HCT116 (cell line): ENCODE results near the gene ACTG1. TPM values are rescaled to one million over a fixed set of nuclear protein-coding genes. Genes with fewer than 3 reads are reported as not detected.

Source experiments
- ATAC-seq: fragments of 200-7000 bp; cut with Tn5 transposase; 2 replicates; pipeline ENCODE4 v1.9.1; 2020; ENCODE audit warnings: mild to moderate bottlenecking, moderate library complexity
- BruUV-seq: library from RNA; stranded (reverse); fragments of 400-500 nt; replicated peaks from 2 replicates; lab custom pipeline; 2021; lab: Mats Ljungman, UMichigan
- CTCF ChIA-PET: fragments of 300-600 bp; sonication (Branson Sonifier 250); formaldehyde crosslinking; loops from one replicate; lab custom pipeline; 2021; ENCODE audit warnings: antibody characterized with exemption; lab: Charles Lee
- POLR2A ChIA-PET: fragments of 300-600, 350-600 bp; sonication (Branson Sonifier 250); formaldehyde crosslinking; loops from one replicate; lab custom pipeline; 2021; ENCODE audit warnings: antibody characterized with exemption; lab: Charles Lee
- RAD21 ChIA-PET, 2 experiments: fragments of 300-600 bp; sonication (Branson Sonifier 250); formaldehyde crosslinking; loops; one replicate each; lab custom pipeline; 2023; ENCODE audit warnings: low total read pairs in 2 of 2; ENCODE audit not compliant: uncharacterized antibody in 2 of 2, unreplicated experiment in 2 of 2, low non-redundant PET in 1 of 2; lab: Charles Lee
- DNase-seq: peaks from one replicate; pipeline ENCODE4 v3.0.0-alpha.2; 2010; ENCODE audit warnings: low read depth, low spot score
- H2AFZ ChIP-seq: fragments of 200-600 bp; shearing (Covaris generic), sonication (generic); 2 replicates; pipeline ENCODE4 v1.6.1; 2017; ENCODE audit warnings: low read depth, mixed run types, mixed read lengths, antibody characterized with exemption, low read length; ENCODE audit not compliant: poor library complexity, severe bottlenecking
- H3K27ac ChIP-seq: 2 replicates; pipeline ENCODE4 v1.5.1; 2012; ENCODE audit warnings: low read depth, low read length
- H3K27me3 ChIP-seq: fragments of 200-600 bp; sonication (generic); 2 replicates; pipeline ENCODE4 v1.6.1; 2016; ENCODE audit warnings: mixed run types, low read length, mixed read lengths; ENCODE audit not compliant: insufficient read depth
- H3K36me3 ChIP-seq, 2 experiments: fragments of 200-500 bp in 1 of 2; fragments of 200-600 bp in 1 of 2; sonication (Bioruptor generic) in 1 of 2; sonication (generic) in 1 of 2; 2 replicates each; pipeline versions ENCODE4 v1.5.1 to v1.6.1; 2014 to 2016; ENCODE audit warnings: low read length in 2 of 2, inconsistent platforms in 1 of 2, mixed read lengths in 1 of 2, mixed run types in 1 of 2; ENCODE audit not compliant: insufficient read depth in 2 of 2, control insufficient read depth in 1 of 2
- H3K4me1 ChIP-seq, 2 experiments: fragments of 200-600 bp in 1 of 2; sonication (generic) in 1 of 2; 2 replicates each; pipeline versions ENCODE4 v1.5.1 to v1.6.1; 2012 to 2017; ENCODE audit warnings: low read length in 2 of 2, inconsistent platforms in 1 of 2, mild to moderate bottlenecking in 1 of 2, mixed read lengths in 1 of 2, mixed run types in 1 of 2, moderate library complexity in 1 of 2; ENCODE audit not compliant: insufficient read depth in 2 of 2, control insufficient read depth in 1 of 2
- H3K4me2 ChIP-seq: fragments of 200-600 bp; sonication (generic); 2 replicates; pipeline ENCODE4 v1.6.1; 2017; ENCODE audit warnings: mixed run types, low read length, mixed read lengths
- H3K4me3 ChIP-seq, 2 experiments: fragments of 200-600 bp in 1 of 2; sonication (generic) in 1 of 2; replicated peaks in 1 of 2; 2 replicates each; pipeline ENCODE4 v1.5.1; 2011 to 2016; ENCODE audit warnings: low read length in 2 of 2, control low read depth in 1 of 2, low read depth in 1 of 2, mild to moderate bottlenecking in 1 of 2, mixed read lengths in 1 of 2, mixed run types in 1 of 2
- H3K79me2 ChIP-seq: fragments of 200-600 bp; sonication (generic); 2 replicates; pipeline ENCODE4 v1.6.1; 2017; ENCODE audit warnings: mild to moderate bottlenecking, mixed run types, low read length, moderate library complexity, mixed read lengths; ENCODE audit not compliant: insufficient read depth
- H3K9ac ChIP-seq: fragments of 200-600 bp; sonication (generic); 2 replicates; pipeline ENCODE4 v1.6.1; 2016; ENCODE audit warnings: low read length, mixed read lengths
- H3K9me2 ChIP-seq: fragments of 200-600 bp; sonication (generic), shearing (Covaris generic); 2 replicates; pipeline ENCODE4 v1.6.1; 2017; ENCODE audit warnings: mixed run types, mild to moderate bottlenecking, moderate library complexity; ENCODE audit not compliant: insufficient read depth
- H3K9me3 ChIP-seq, 2 experiments: fragments of 200-500 bp in 1 of 2; fragments of 200-600 bp in 1 of 2; sonication (Bioruptor generic) in 1 of 2; sonication (generic) in 1 of 2; 2 replicates each; pipeline ENCODE4 v1.6.1; 2014 to 2017; ENCODE audit warnings: low read length in 2 of 2, mixed read lengths in 2 of 2, inconsistent platforms in 1 of 2, low read depth in 1 of 2, mild to moderate bottlenecking in 1 of 2, mixed run types in 1 of 2, moderate library complexity in 1 of 2; ENCODE audit not compliant: control insufficient read depth in 1 of 2, insufficient read depth in 1 of 2
- H4K20me1 ChIP-seq: fragments of 200-600 bp; sonication (generic), shearing (Covaris generic); 2 replicates; pipeline ENCODE4 v1.6.1; 2017; ENCODE audit warnings: mixed run types, mild to moderate bottlenecking, moderate library complexity; ENCODE audit not compliant: insufficient read depth
- CBX3 ChIP-seq: IDR thresholded peaks from 2 replicates; pipeline ENCODE4 v1.6.1; 2012; ENCODE audit warnings: low read depth
- CEBPB ChIP-seq: IDR thresholded peaks from 2 replicates; pipeline ENCODE4 v1.6.1; 2012; ENCODE audit warnings: low read depth
- EGR1 ChIP-seq: IDR thresholded peaks from 2 replicates; pipeline ENCODE4 v1.6.1; 2012; ENCODE audit warnings: low read depth
- ELF1 ChIP-seq: IDR thresholded peaks from 2 replicates; pipeline ENCODE4 v1.6.1; 2012; ENCODE audit warnings: low read depth, borderline replicate concordance
- EZH2phosphoT487 ChIP-seq: fragments of 200-600 bp; IDR thresholded peaks from 2 replicates; pipeline ENCODE4 v1.6.1; 2018; ENCODE audit warnings: antibody characterized with exemption, borderline replicate concordance
- JUND ChIP-seq: IDR thresholded peaks from 2 replicates; pipeline ENCODE4 v1.6.1; 2012
- POLR2A ChIP-seq: IDR thresholded peaks from 2 replicates; pipeline ENCODE4 v1.7.0; 2011; ENCODE audit warnings: borderline replicate concordance; ENCODE audit not compliant: insufficient read depth, insufficient read length; ENCODE audit errors: extremely low read depth
- POLR2AphosphoS5 ChIP-seq: IDR thresholded peaks from 2 replicates; pipeline ENCODE4 v1.6.1; 2011; ENCODE audit warnings: mild to moderate bottlenecking, low read depth, low read length, moderate library complexity
- SIN3A ChIP-seq: IDR thresholded peaks from 2 replicates; pipeline ENCODE4 v1.6.1; 2012; ENCODE audit warnings: low read depth
- YY1 ChIP-seq: IDR thresholded peaks from 2 replicates; pipeline ENCODE4 v1.6.1; 2011; ENCODE audit warnings: low read length, low read depth, moderate library complexity, mild to moderate bottlenecking; ENCODE audit not compliant: insufficient replicate concordance; ENCODE audit errors: extremely low read depth
- ZNF274 ChIP-seq: fragments of 200-500 bp; sonication (Bioruptor generic); IDR thresholded peaks from 2 replicates; pipeline ENCODE4 v1.6.1; 2014; ENCODE audit warnings: mild to moderate bottlenecking, low read depth, low read length, inconsistent platforms
- intact Hi-C: fragments of 100-400 bp; cut with micrococcal nuclease; formaldehyde crosslinking; loops from 2 replicates; pipeline ENCODE4 v1.10.0; 2022
- total RNA-seq: library from RNA; stranded (reverse); gene quantifications from one replicate; pipeline ENCODE4 v1.2.1, GENCODE V29; 2021; ENCODE audit not compliant: unreplicated experiment
- TF ChIP-seq, protein P1 (sequence below): IDR thresholded peaks from 2 replicates; pipeline ENCODE4 v1.6.1; 2012

ACTG1 gene
- total RNA-seq, 1 experiment from 2014 or later: 6,223 TPM

DNA sequence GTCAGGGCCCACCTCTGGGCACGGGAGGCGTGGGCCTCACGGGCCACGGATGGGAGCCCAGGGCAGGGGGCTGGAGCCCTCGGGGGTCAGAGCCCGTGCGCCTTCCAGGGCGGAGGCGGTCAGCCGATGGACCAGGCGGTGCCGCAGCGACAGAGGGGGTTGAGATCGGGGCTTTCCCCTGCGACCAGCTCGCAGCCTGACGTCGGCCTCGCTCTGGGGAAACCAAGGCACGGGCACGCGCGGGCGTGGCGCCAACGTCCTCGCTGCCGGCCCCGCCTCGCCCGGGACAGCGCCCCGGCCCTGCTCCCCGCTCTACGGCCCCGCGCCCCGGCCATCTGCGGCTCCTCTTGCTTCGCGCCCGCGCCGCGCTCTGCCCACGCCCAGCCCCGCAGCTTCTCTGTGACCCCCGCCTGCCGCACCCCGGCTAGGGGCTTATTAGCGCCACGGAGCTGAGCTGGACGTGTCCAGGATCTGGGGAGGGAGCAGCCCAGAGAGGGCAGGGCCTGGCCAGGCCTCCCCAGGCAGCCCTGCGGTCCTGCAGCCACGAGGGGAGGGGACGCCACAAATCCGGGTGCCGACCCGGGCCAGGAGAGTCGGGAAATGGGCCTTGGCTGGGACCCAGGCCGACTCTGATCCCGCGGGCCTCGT lies 13.5 kb downstream of the ACTG1 start (continued):
- TF ChIP-seq POLR2AphosphoS5 (no peak), EGR1 (no peak), CBX3 (no peak), JUND (no peak), SIN3A (no peak), ELF1 (no peak), EZH2phosphoT487 (no peak), CEBPB (no peak)

DNA sequence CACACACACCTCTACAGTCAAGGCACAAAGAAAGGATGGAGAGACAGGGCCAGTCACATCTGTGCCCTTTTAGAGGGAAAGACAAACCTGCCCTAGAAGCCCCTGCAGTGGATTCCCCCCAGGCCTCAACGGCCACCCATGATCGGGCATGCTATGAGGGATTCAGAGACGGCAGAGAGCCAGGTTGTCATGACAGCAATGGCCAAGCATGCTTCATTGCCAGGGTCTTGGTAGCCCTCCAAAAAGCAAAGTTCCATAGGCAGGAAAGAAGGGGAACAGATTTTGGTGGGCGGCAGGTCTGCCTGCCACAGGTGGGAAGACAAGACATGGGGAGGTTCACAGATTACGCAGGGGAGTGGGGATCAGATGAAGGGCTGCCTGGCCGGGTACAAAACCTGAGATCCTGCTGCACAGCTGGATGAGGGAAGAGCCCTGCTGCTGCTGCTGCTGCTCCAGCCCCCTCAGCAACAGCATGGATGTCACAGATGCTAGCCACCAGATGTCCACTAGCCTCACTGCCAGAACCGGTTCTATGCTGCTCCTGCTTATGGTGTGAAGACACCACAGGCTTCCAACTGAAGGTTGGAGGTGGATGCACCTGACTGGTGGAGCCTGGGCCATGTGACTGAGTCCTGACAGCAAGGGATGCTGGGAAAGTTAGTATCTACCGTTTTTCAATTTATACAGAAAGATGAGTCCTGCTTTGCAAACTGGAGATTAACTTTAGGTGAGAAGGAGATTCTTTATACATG lies 17.8 kb downstream of the ACTG1 start:
- Histone ChIP-seq H3K36me3 (no peaks in the 10 kb centered on the region), H3K4me1 (peaks cover 12 to 33% of the 10 kb centered on the region in 2 experiments), H3K79me2 (no peaks in the 10 kb centered on the region), H2AFZ (no peak overlapping the region), H3K4me2 (peak overlapping the region; percentile 39), H3K9ac (no peak overlapping the region), H3K9me2 (no peaks in the 10 kb centered on the region), H3K4me3 (peak overlapping the region in 1 of 2 experiments; percentile 1; a peak in 1 of 4 replicates), H3K27me3 (no peaks in the 10 kb centered on the region), H4K20me1 (no peaks in the 10 kb centered on the region), H3K9me3 (no peaks in the 10 kb centered on the region), H3K27ac (no peak overlapping the region)
- BruUV-seq: no TSS peak
- TF ChIP-seq ZNF274 (no peak), YY1 (no peak), POLR2AphosphoS5 (peak; percentile 45; the same call in 1 of the 2 replicates), POLR2A (peak; percentile 13)
- TF ChIP-seq, protein P1, sequence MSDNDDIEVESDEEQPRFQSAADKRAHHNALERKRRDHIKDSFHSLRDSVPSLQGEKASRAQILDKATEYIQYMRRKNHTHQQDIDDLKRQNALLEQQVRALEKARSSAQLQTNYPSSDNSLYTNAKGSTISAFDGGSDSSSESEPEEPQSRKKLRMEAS: 0 out of 2 replicates have a peak, but pooled peaks have one; percentile 22
- ATAC-seq: peak; percentile 77
- RAD21 ChIA-PET: no interaction called here
- no peak for DNase-seq
- CTCF ChIA-PET: interaction anchor here (1.0 kb wide), 1 partner anchor 10 kb away, joined by 5 read pairs; no protein-coding TSS in a partner anchor
- intact Hi-C loops: no loop called here
- POLR2A ChIA-PET: interaction anchor here (1.1 to 1.5 kb wide), 3 partner anchors 13 to 18 kb away, joined by 4 to 7 read pairs (median 4); partner anchors contain the start of gene ACTG1
